ENCODE data around the gene CEP170. TPM values are rescaled to one million over a fixed set of nuclear protein-coding genes. Genes with fewer than 3 reads are reported as not detected.

The CEP170 gene
- 364 and 370 TPM in 2 replicates for total RNA-seq

DNA sequence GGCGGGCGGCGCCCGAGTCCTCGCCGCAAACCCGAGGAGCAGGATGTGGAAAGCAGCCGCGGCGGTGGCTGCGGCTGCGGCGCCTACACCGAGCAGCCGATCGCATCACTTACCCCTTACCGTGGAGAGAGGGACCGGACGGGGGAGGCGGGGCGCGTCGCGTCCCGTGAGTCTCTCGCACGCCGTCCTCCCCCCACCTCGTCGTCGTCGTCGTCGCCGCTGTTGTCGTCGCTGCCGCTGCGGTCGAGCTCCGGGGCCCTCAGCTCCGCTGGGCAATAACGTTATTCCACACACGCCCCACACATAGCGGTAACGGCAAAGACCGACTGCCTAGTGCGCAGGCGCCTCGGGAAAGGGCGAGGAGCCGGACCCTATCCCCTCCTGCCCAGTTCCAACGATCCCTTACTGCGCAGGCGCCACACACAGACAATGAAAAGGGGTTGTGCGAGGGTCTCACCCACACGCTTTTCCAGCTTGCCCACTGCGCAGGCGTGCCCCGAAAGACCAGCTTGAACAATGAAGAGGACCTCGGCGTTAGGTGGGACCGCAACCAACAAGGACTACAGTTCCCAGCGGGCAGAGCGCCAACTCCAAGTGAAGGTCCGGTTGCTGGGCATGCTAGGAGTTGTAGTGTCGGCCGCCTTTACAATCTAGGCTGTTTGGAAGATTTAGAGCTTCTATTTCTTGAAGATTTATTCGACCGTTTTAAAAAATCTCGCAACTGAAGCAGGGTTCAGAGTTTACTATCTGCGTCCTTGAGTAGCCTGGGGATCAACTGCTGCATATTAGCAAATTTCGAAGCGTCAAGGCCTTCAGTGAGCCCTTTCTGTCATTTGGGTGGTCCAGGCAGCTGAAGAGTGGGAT is at the start of gene CEP170:
CEP170 (minus strand) TSS at position 355 of the 864 bp plus-strand sequence. CDS start 30,001 bp downstream, outside the sequence.

DNA sequence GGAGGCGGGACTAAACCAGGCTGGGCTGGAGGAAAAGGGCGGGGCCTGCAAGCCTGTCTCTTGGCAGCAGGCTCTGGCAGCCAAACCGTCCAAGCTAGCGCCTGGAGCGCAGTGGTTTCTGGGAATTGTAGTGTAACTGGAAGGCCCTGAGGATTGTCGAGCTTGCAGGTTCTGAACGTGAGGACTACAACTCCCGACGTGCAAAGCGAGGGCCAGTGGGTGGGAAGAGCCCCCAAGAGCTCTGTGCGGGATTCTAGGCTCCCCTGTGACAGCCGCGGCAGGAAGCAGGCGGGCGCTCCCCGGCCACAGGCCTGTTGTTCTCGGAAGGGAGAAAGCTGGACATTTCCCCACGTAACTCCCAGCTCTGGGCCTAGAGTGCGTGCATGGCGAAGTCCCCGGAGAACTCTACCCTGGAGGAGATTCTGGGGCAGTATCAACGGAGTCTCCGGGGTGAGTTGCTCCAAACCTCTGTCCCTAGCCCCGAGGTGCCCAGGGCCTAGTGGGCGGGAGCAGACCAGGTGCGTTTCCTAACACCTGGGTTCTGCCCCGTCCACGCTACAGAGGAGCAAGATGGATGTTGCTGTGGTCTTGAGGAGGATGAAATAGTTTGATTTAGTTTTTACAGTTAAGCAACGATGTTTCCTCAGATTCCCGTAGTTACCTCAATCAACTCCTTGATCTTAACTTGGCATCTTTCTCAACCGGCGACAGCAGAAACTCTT is 871 bp upstream of the CEP170 start, which contains the start of gene SDCCAG8:
SDCCAG8 (plus strand) TSS at position 251 of the 722 bp plus-strand sequence; CDS start at position 384, 133 bp downstream.

Small RNA genes within 50 kb of the gene (small RNA-seq; reads per million reads assigned to genes)
- gene RNU6-747P = not detected

Other genes with a start within 250 kb of the CEP170 start
- gene SDCCAG8, start 760 bp upstream of the CEP170 start, total RNA-seq = 66.4 and 70.6 TPM in 2 replicates

Measured in thoracic aorta endothelial cell (primary cell).